K562 (cell line): ENCODE results near the gene SCAMP2.

Experiments
- BRCA1 ChIP-seq, 2 experiments: fragments of 450-650 bp in 1 of 2; sonication (generic) in 1 of 2; formaldehyde crosslinking in 1 of 2; IDR thresholded peaks; 2 replicates each; pipeline versions ENCODE4 v1.5.0 to v1.6.1; 2017 to 2020; ENCODE audit warnings: mild to moderate bottlenecking in 1 of 2, missing genetic modification reagents in 1 of 2
- CREB5 ChIP-seq: fragments of 250-450 bp; sonication (Bioruptor Pico); IDR thresholded peaks from 2 replicates; pipeline ENCODE4 v1.5.0; 2020; ENCODE audit warnings: mild to moderate bottlenecking
- ILK ChIP-seq: fragments of 450-650 bp; IDR thresholded peaks from 2 replicates; pipeline ENCODE4 v1.6.1; 2016; ENCODE audit warnings: missing genetic modification characterization, low read depth, mild to moderate bottlenecking, missing compliant biosample characterization, moderate library complexity, borderline replicate concordance
- POLR2AphosphoS5 ChIP-seq: IDR thresholded peaks from 2 replicates; pipeline ENCODE4 v1.6.1; 2011; ENCODE audit warnings: mild to moderate bottlenecking, low read depth, low read length, moderate library complexity; ENCODE audit not compliant: control insufficient read depth, insufficient read depth
- POU5F1 ChIP-seq: fragments of 150-350 bp; IDR thresholded peaks from 2 replicates; pipeline ENCODE4 v1.6.1; 2014; ENCODE audit warnings: borderline replicate concordance, low read length, low read depth, mild to moderate bottlenecking; ENCODE audit not compliant: partially characterized antibody
- PRPF4 ChIP-seq: fragments of 200-400 bp; formaldehyde crosslinking; IDR thresholded peaks from one replicate; pipeline ENCODE4 v1.6.1; 2017; ENCODE audit warnings: low read length, low read depth, mild to moderate bottlenecking; ENCODE audit not compliant: insufficient read depth, poor library complexity, severe bottlenecking
- RAD21 ChIP-seq, 2 experiments: fragments of 250-450 bp in 1 of 2; fragments of 450-650 bp in 1 of 2; sonication (Bioruptor Pico) in 1 of 2; formaldehyde crosslinking in 1 of 2; IDR thresholded peaks in 1 of 2; conservative IDR thresholded peaks in 1 of 2; 2 replicates each; pipeline versions ENCODE4 v1.4.0 to v1.8.0; 2020 to 2022; ENCODE audit warnings: mild to moderate bottlenecking in 2 of 2, moderate library complexity in 1 of 2
- TAF1 ChIP-seq: IDR thresholded peaks from 2 replicates; pipeline ENCODE4 v1.6.1; 2011; ENCODE audit warnings: mild to moderate bottlenecking, low read length, moderate library complexity; ENCODE audit not compliant: insufficient read depth, control insufficient read depth, severe bottlenecking; ENCODE audit errors: extremely low read depth
- THAP7 ChIP-seq: fragments of 250-450 bp; sonication (Bioruptor Pico); IDR thresholded peaks from 2 replicates; pipeline ENCODE4 v1.5.0; 2021

- TF ChIP-seq ILK (tag) = no peak
- TF ChIP-seq THAP7 (CRISPR knock-in tag) = no peak
- TF ChIP-seq BRCA1 (IDR thresholded peaks at IDR 0.05) = no peak
- no peak for TF ChIP-seq BRCA1 (CRISPR knock-in tag; IDR thresholded peaks at IDR 0.05)
- TF ChIP-seq POLR2AphosphoS5 = no peak
- no peak for TF ChIP-seq TAF1
- TF ChIP-seq POU5F1 = no peak
- TF ChIP-seq PRPF4 = no peak
- TF ChIP-seq CREB5 (CRISPR knock-in tag) = no peak
- TF ChIP-seq RAD21 (CRISPR knock-in tag; conservative IDR thresholded peaks at IDR 0.05 in 1 of 2, IDR thresholded peaks at IDR 0.05 in 1 of 2) = no peak
These were observed 21.2 kb downstream of the SCAMP2 start for GRCh38 chr15:74851960-74852359.
